HL-60/S4 treated with phorbol 12-myristate 13-acetate at 8.2 ng/mL for 4 days and 3 days (cell line): ENCODE data around the gene PIM1.

Experiments used
- in situ Hi-C: fragments of 300-500 bp; cut with MboI; formaldehyde crosslinking; loops from 2 replicates; pipeline ENCODE4 v1.15.0; 2022; ENCODE audit warnings: low sequenced_read_pairs

The PIM1 gene

GRCh38 chr6:37212268-37212667 lies 42.3 kb downstream of the PIM1 start:
- in situ Hi-C loops, result loop anchor here (5.0 kb wide), 1 partner anchor 190 kb away; no protein-coding TSS in a partner anchor

- in situ Hi-C loops, result no loop called here
These were observed 48.1 kb downstream of the PIM1 start for GRCh38 chr6:37218061-37218460.

- in situ Hi-C loops, result no loop called here
These were observed 48.6 kb downstream of the PIM1 start for GRCh38 chr6:37218511-37218910.

- in situ Hi-C loops, result no loop called here
These were observed 51.7 kb downstream of the PIM1 start for GRCh38 chr6:37221585-37222124.

GRCh38 chr6:37222125-37222967 lies 52.4 kb downstream of the PIM1 start:
- in situ Hi-C loops, result no loop called here

- in situ Hi-C loops, result no loop called here
These were observed 53.0 kb downstream of the PIM1 start for GRCh38 chr6:37222992-37223391.
